ENCODE data around the gene SLC5A5.
A peak's percentile ranks its signal among the peaks of the same experiment; 100 is the strongest.

SLC5A5 gene

GRCh38 chr19:17871878-17872250, at the start of gene SLC5A5:
Gene SLC5A5, plus strand, starts transcription at chr19:17871945. Its CDS starts 375 bp downstream, at chr19:17872320.
- no peak for DNase-seq (ENCODE audit: low spot score)

GRCh38 chr19:17824339-17824738, 47.4 kb upstream of the SLC5A5 start:
- DNase-seq (ENCODE audit: low spot score), result no peak

- no peak for DNase-seq (ENCODE audit: low spot score)
Observed at GRCh38 chr19:17826508-17827056, 45.2 kb upstream of the SLC5A5 start.

GRCh38 chr19:17829855-17830566, 41.7 kb upstream of the SLC5A5 start:
- peak; percentile 81 for DNase-seq (ENCODE audit: low spot score)

GRCh38 chr19:17830567-17831418, 41.0 kb upstream of the SLC5A5 start:
- DNase-seq (ENCODE audit: low spot score), result peak; percentile 99

GRCh38 chr19:17831419-17831888, 40.3 kb upstream of the SLC5A5 start:
- no peak for DNase-seq (ENCODE audit: low spot score)

GRCh38 chr19:17832443-17833208, 39.1 kb upstream of the SLC5A5 start:
- DNase-seq (ENCODE audit: low spot score), result no peak

GRCh38 chr19:17834350-17835181, 37.2 kb upstream of the SLC5A5 start:
- DNase-seq (ENCODE audit: low spot score), result no peak

- DNase-seq (ENCODE audit: low spot score), result peak; percentile 53
Observed at GRCh38 chr19:17835182-17836006, 36.4 kb upstream of the SLC5A5 start.

GRCh38 chr19:17836530-17836929, 35.2 kb upstream of the SLC5A5 start:
- no peak for DNase-seq (ENCODE audit: low spot score)

GRCh38 chr19:17837972-17838371, 33.8 kb upstream of the SLC5A5 start:
- no peak for DNase-seq (ENCODE audit: low spot score)

- no peak for DNase-seq (ENCODE audit: low spot score)
Observed at GRCh38 chr19:17840019-17840418, 31.7 kb upstream of the SLC5A5 start.

GRCh38 chr19:17841371-17841809, 30.4 kb upstream of the SLC5A5 start:
- no peak for DNase-seq (ENCODE audit: low spot score)

GRCh38 chr19:17841810-17842662, 29.7 kb upstream of the SLC5A5 start:
- DNase-seq (ENCODE audit: low spot score), result peak; percentile 100

- no peak for DNase-seq (ENCODE audit: low spot score)
Observed at GRCh38 chr19:17842663-17843291, 29.0 kb upstream of the SLC5A5 start.

GRCh38 chr19:17843292-17843827, 28.4 kb upstream of the SLC5A5 start:
- no peak for DNase-seq (ENCODE audit: low spot score)

GRCh38 chr19:17843908-17844490, 27.7 kb upstream of the SLC5A5 start:
- no peak for DNase-seq (ENCODE audit: low spot score)

GRCh38 chr19:17846146-17846545, 25.6 kb upstream of the SLC5A5 start:
- DNase-seq (ENCODE audit: low spot score), result no peak

All from COLO829 (cell line).